GM12873 (cell line): Measurements from ENCODE around the gene HOXD11.

Experiments used
- TF ChIP-seq, protein P1 (sequence below): IDR thresholded peaks from 2 replicates; pipeline ENCODE4 v1.5.1; 2012; ENCODE audit warnings: low read depth, mild to moderate bottlenecking, moderate library complexity, low read length, control low read depth; ENCODE audit not compliant: insufficient read depth; ENCODE audit errors: missing control alignments

The HOXD11 gene

DNA sequence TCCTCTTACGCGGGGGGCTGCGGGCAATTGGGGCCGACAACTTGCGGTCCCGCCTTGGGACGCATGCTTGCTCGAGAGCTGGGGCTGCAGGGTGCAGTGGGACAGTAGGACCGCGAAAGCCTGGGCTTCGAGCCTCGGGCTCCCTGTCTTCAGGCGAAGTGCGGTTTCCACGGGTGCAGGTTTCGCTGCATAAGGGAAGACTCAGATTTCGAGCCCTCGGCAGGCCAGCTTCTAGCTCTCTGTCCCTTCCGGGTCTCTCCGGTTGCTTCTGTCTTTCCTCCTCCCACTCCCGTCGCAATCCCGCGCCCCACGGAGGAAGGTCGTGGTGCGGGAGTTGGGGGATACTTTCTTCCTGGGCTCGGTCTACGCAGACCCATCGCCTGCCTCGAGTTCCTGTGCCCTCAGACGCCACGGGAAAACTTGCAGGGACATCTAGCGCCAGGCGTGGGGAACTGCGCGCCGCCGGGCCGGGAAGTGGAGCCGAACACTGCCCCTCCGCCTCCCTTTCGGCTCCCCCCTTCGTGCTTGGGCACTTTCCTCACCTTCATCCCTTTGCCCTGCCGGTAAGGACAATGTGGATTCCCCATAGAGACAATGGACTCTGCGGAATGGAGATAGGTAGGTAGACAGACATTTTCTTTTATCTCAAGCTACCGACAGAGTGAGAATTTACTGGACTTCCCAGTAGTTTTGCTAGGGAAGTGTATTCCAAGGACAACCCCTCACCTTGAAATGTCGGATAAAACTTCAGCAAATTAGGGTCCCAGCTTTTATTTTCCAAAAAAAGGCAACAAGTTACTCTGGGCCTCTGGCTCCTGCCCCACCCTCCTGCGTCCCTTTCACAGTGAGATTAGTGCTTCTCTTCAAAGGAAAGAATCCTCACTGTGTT is 18.8 kb upstream of the HOXD11 start:
- TF ChIP-seq, protein P1, sequence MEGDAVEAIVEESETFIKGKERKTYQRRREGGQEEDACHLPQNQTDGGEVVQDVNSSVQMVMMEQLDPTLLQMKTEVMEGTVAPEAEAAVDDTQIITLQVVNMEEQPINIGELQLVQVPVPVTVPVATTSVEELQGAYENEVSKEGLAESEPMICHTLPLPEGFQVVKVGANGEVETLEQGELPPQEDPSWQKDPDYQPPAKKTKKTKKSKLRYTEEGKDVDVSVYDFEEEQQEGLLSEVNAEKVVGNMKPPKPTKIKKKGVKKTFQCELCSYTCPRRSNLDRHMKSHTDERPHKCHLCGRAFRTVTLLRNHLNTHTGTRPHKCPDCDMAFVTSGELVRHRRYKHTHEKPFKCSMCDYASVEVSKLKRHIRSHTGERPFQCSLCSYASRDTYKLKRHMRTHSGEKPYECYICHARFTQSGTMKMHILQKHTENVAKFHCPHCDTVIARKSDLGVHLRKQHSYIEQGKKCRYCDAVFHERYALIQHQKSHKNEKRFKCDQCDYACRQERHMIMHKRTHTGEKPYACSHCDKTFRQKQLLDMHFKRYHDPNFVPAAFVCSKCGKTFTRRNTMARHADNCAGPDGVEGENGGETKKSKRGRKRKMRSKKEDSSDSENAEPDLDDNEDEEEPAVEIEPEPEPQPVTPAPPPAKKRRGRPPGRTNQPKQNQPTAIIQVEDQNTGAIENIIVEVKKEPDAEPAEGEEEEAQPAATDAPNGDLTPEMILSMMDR: peak; percentile 77

DNA sequence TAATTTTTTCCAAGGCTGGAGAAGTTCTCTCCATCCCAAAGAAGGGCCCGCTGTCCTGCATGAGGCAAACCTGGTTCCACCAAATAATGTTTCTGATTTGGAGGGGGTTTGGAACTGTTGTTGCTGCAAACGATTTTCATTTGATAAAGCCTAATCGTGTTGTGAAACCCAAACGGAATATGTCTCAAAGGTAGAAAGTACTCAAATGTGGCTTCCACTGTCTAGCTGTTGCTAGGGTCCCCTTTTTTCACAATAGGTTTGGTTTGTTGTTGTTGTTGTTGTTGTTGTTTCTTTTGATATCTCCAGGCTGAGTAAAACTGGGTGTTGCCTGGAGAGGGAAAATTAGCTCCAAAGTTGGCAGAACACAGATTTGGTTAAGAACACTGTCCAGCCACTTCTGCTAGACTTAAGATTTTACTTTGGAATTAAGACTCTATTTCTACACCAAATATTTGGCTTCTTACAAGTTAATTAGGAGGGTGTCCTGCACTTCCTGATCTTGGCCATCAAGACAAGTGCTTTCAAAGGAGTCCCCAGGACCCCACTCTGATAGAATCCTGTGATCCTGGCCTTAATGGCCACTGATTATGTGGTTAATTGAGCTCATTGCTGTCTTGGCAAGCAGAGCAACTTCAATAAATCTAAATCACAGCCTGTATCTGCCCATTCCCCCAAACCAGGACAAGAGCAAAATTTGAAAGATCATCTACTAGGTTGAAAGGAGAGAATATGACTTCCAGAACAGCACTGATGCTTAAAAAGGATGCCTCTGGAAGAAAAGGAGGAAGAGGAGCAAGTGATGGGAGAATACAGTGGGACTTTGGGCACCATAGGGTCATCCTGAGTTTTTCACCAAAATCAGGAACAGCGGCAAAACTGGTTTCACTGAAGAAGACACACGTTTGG is 17.9 kb upstream of the HOXD11 start:
- TF ChIP-seq, protein P1: no peak

DNA sequence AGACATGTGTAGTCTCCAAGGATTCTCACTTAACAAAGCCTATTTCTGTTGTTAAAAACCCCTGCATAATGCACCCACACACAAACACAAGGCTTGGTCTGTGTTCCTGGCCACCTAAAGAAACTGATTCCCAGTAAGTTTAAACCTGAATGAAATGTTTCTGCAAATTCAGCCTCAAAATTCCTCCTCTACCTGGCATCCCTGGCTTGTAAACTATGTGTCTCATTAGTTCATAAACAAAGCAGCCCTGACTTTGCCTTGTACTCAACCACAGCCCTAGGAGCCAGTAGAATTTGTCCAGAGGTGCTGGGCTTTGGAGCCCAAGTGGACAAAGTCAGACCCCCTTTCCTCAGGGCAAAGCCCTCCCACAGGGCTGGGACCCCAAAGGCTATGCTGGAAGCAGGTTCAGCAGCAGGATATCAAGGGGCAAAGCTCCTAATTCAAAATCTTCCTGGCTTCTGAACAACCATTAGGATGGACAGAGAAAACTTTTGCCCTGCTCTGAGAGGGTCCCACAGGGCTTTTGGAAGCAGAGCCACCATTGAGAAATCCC is 17.2 kb upstream of the HOXD11 start:
- TF ChIP-seq, protein P1: no peak

DNA sequence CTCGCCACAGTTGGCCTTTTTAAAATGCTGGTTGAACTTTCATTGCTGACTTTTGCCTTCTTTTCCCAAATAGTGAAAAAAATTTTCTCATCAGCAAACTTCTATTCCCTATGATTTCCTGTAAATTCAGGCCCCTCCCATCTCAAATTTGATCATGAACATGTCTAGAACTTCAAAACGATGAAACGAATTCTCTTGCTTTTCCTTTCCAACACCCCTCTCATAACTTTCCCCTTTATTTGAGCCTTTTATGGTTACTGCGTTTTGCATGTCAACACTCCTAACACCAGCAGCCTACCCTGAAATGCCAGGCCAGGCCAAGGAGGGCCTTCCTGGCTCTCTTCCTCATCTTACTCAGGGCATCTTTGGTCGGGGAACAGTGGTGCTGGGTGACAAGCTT is 16.2 kb upstream of the HOXD11 start:
- TF ChIP-seq, protein P1: no peak

DNA sequence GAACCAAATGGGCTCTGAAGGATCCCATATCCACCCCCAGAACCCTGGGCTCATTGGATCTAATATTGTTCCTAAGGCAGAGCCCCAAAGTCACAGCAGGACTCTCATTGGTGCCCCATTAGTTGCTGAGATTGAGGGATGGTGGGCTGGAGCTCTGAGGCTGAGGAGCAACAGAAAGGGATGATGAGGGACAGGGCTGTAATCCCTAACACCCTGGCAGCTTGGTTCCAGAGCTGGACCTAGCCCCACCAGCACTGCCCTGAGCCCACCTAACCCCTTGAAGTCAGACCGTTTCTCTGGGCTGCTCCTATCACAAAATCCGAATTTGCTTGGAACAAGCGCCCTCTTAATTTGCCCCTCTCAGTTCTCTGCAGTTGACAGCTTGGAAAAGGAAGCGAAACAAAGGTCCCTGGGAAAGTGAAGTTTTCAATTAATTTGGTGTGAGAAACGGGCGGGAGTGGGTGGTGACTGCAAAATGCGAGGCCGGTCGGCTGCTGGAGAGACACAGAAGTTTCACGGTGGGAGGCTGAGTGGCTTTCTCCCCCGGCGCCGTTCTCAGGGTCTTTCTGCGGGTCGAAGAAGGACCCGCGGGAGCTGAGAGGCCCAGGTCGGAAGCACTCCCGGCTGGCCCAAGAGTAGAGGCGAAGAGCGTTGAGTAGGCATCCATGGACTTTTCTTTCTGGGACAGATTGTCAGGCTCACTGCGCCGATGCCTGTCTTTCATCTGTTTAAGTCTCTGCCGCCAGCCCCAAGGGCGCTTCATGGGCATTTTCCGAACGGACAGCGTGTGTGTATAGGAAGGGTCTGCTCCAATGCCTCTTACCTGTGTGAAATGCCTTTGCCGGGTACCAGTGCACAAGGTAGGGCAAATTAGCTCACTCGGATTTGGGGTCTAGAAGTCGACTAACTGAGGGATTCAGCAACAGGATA is 15.5 kb upstream of the HOXD11 start:
- TF ChIP-seq, protein P1: no peak

DNA sequence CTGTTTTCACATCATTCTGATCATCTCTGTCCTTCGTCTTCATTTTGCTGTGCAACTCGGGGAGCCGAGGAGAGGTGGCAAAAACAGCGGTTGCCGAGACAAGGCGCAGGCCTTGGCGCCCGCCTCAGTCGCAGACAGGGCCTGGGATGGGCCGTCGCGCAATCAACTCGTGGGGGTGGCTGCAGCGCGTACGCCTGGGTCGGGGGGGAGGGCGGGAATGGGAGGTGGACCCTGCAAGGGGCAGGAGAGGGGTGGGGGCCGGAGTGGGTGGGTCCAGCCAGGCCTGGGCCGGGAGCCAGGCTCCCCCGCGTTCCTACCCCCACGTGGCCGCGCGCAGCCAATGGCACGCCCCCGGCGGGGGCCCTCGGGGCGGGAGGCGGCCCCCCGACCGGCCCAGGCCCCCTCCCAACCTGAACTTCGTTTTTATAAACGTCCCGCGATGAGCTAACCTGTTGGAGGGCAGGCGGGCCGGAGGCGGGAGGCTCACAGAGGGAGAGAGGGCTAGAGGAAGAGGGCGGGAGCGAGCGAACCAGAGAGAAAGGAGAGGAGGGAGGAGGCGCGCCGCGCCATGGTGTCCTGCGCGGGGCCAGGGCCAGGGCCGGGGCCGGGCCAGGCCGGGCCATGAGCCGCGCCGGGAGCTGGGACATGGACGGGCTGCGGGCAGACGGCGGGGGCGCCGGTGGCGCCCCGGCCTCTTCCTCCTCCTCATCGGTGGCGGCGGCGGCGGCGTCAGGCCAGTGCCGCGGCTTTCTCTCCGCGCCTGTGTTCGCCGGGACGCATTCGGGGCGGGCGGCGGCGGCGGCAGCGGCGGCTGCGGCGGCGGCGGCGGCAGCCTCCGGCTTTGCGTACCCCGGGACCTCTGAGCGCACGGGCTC is 14.6 kb upstream of the HOXD11 start, which contains the start of gene HOXD13:
Gene HOXD13 (plus strand): TSS at position 452 of the 875 bp plus-strand sequence. CDS start 170 bp downstream, at position 622.
- TF ChIP-seq, protein P1: no peak
